COLO668 (cell line): ENCODE results near the gene CD209.

Source experiments
- DNase-seq: peaks from one replicate; lab custom pipeline; 2025; ENCODE audit not compliant: unreplicated experiment; lab: John Stamatoyannopoulos, UW

CD209 gene

GRCh38 chr19:7739801-7740681 is 7.3 kb downstream of the CD209 start:
- DNase-seq, result no peak

GRCh38 chr19:7739211-7739755 is 8.1 kb downstream of the CD209 start:
- DNase-seq, result no peak

GRCh38 chr19:7738023-7738422 is 9.3 kb downstream of the CD209 start:
- no peak for DNase-seq

- DNase-seq, result no peak
Observed at GRCh38 chr19:7737215-7737614, 10.1 kb downstream of the CD209 start.

GRCh38 chr19:7736148-7736547 is 11.2 kb downstream of the CD209 start:
- no peak for DNase-seq

- DNase-seq, result no peak
Observed at GRCh38 chr19:7734220-7735203, 12.8 kb downstream of the CD209 start.

- no peak for DNase-seq
Observed at GRCh38 chr19:7733376-7733775, 14.0 kb downstream of the CD209 start.

GRCh38 chr19:7732045-7732444 is 15.3 kb downstream of the CD209 start, which contains the start of gene CLEC4G:
Gene CLEC4G (minus strand): TSS chr19:7732110. CDS start chr19:7732102, 8 bp downstream.
- no peak for DNase-seq

GRCh38 chr19:7731615-7732014 is 15.7 kb downstream of the CD209 start:
- no peak for DNase-seq

GRCh38 chr19:7731218-7731595 is 16.1 kb downstream of the CD209 start:
- no peak for DNase-seq

GRCh38 chr19:7730286-7731217 is 16.8 kb downstream of the CD209 start:
- DNase-seq, result no peak

GRCh38 chr19:7729831-7730285 is 17.5 kb downstream of the CD209 start:
- peak; percentile 16 for DNase-seq

- DNase-seq, result no peak
Observed at GRCh38 chr19:7729211-7729610, 18.1 kb downstream of the CD209 start.

- no peak for DNase-seq
Observed at GRCh38 chr19:7725791-7726190, 21.5 kb downstream of the CD209 start.

- DNase-seq, result peak; percentile 52
Observed at GRCh38 chr19:7722231-7722651, 25.1 kb downstream of the CD209 start.

- no peak for DNase-seq
Observed at GRCh38 chr19:7720351-7720750, 27.0 kb downstream of the CD209 start.

GRCh38 chr19:7718668-7719067 is 28.7 kb downstream of the CD209 start:
- no peak for DNase-seq

GRCh38 chr19:7716762-7717161 is 30.6 kb downstream of the CD209 start:
- DNase-seq, result no peak

- DNase-seq, result no peak
Observed at GRCh38 chr19:7715671-7716070, 31.7 kb downstream of the CD209 start.

GRCh38 chr19:7710616-7711015 is 36.7 kb downstream of the CD209 start:
- DNase-seq, result no peak
